Loucy (cell line): ENCODE measurements around the gene EPAS1.
A peak's percentile ranks its signal among the peaks of the same experiment; 100 is the strongest.

Experiments
- H2AFZ ChIP-seq: fragments of 200-600 bp; sonication (generic); 2 replicates; pipeline ENCODE4 v1.6.0; 2016; ENCODE audit warnings: antibody characterized with exemption, mild to moderate bottlenecking, low read length, moderate library complexity
- H3F3A ChIP-seq: fragments of 200-600 bp; 2 replicates; pipeline ENCODE4 v1.6.0; 2016; ENCODE audit warnings: antibody characterized with exemption, low read depth, mild to moderate bottlenecking
- H3K27me3 ChIP-seq: fragments of 200-600 bp; sonication (generic); 2 replicates; pipeline ENCODE4 v1.6.1; 2014; ENCODE audit warnings: low read length, mild to moderate bottlenecking; ENCODE audit not compliant: insufficient read depth, poor library complexity, severe bottlenecking
- H3K36me3 ChIP-seq: fragments of 200-600 bp; sonication (generic); 2 replicates; pipeline ENCODE4 v1.6.1; 2016; ENCODE audit warnings: low read length; ENCODE audit not compliant: insufficient read depth
- H3K4me1 ChIP-seq: fragments of 200-600 bp; sonication (generic); 2 replicates; pipeline ENCODE4 v1.5.1; 2014; ENCODE audit warnings: low read length, mild to moderate bottlenecking; ENCODE audit not compliant: insufficient read depth, poor library complexity, severe bottlenecking
- H3K4me2 ChIP-seq: fragments of 200-600 bp; sonication (generic); 2 replicates; pipeline ENCODE4 v1.6.0; 2014; ENCODE audit warnings: antibody characterized with exemption, low read length, low read depth, mild to moderate bottlenecking; ENCODE audit not compliant: poor library complexity, severe bottlenecking
- H3K4me3 ChIP-seq: fragments of 200-600 bp; sonication (generic); 2 replicates; pipeline ENCODE4 v1.5.1; 2014; ENCODE audit warnings: low read length, mild to moderate bottlenecking, mixed read lengths; ENCODE audit not compliant: poor library complexity, severe bottlenecking
- H3K79me2 ChIP-seq: fragments of 200-600 bp; sonication (generic); 2 replicates; pipeline ENCODE4 v1.6.1; 2014; ENCODE audit warnings: low read length; ENCODE audit not compliant: insufficient read depth
- H3K9ac ChIP-seq: fragments of 200-600 bp; sonication (generic); 2 replicates; pipeline ENCODE4 v1.6.0; 2014; ENCODE audit warnings: mild to moderate bottlenecking, low read depth, low read length, moderate library complexity; ENCODE audit not compliant: poor library complexity, severe bottlenecking
- H3K9me2 ChIP-seq: fragments of 200-600 bp; sonication (generic); replicated peaks from 2 replicates; pipeline ENCODE4 v1.6.1; 2016; ENCODE audit warnings: low read depth, low read length, mixed read lengths
- H3K9me3 ChIP-seq: fragments of 200-600 bp; sonication (generic); 2 replicates; pipeline ENCODE4 v1.6.1; 2014; ENCODE audit warnings: mild to moderate bottlenecking, antibody characterized with exemption, low read length, low read depth; ENCODE audit not compliant: insufficient read depth
- H4K20me1 ChIP-seq: fragments of 200-600 bp; sonication (generic); 2 replicates; pipeline ENCODE4 v1.6.0; 2014; ENCODE audit warnings: antibody characterized with exemption, low read length, mild to moderate bottlenecking; ENCODE audit not compliant: insufficient read depth, poor library complexity, severe bottlenecking
- CTCF ChIP-seq: fragments of 200-600 bp; sonication (generic); conservative IDR thresholded peaks from 2 replicates; pipeline ENCODE4 v1.5.1; 2014; ENCODE audit warnings: mild to moderate bottlenecking, antibody characterized with exemption, low read length
- EZH2phosphoT487 ChIP-seq: fragments of 200-600 bp; IDR thresholded peaks from 2 replicates; pipeline ENCODE4 v1.6.1; 2018; ENCODE audit warnings: antibody characterized with exemption, mild to moderate bottlenecking, moderate library complexity, borderline replicate concordance

The EPAS1 gene

GRCh38 chr2:46252891-46253659, 44.1 kb upstream of the EPAS1 start:
- TF ChIP-seq CTCF (no peak), EZH2phosphoT487 (no peak)
- H2AFZ ChIP-seq, result no peak overlapping the region; the same call in 1 of the 2 replicates
- H3K9me3 ChIP-seq, result no peaks in the 10 kb centered on the region
- peaks cover 12% of the 10 kb centered on the region for H3K4me1 ChIP-seq
- no peaks in the 10 kb centered on the region for H3F3A ChIP-seq
- H3K9ac ChIP-seq, result no peak overlapping the region
- H4K20me1 ChIP-seq, result no peaks in the 10 kb centered on the region
- no peaks in the 10 kb centered on the region for H3K9me2 ChIP-seq
- no peak overlapping the region for H3K4me3 ChIP-seq
- no peaks in the 10 kb centered on the region for H3K79me2 ChIP-seq
- no peak overlapping the region for H3K4me2 ChIP-seq
- no peaks in the 10 kb centered on the region for H3K36me3 ChIP-seq
- H3K27me3 ChIP-seq, result no peaks in the 10 kb centered on the region

- Histone ChIP-seq H3K4me1 (peaks cover 14% of the 10 kb centered on the region), H3K4me3 (no peak overlapping the region), H2AFZ (no peak overlapping the region), H3F3A (no peaks in the 10 kb centered on the region), H3K9me2 (no peaks in the 10 kb centered on the region), H3K9ac (no peak overlapping the region), H3K27me3 (no peaks in the 10 kb centered on the region), H4K20me1 (no peaks in the 10 kb centered on the region), H3K4me2 (no peak overlapping the region), H3K36me3 (no peaks in the 10 kb centered on the region), H3K79me2 (no peaks in the 10 kb centered on the region), H3K9me3 (no peaks in the 10 kb centered on the region)
- no peak for TF ChIP-seq CTCF
- TF ChIP-seq EZH2phosphoT487, result no peak
Measured at GRCh38 chr2:46254474-46254873, 42.7 kb upstream of the EPAS1 start.

- Histone ChIP-seq H3K9me3 (no peaks in the 10 kb centered on the region), H3K4me1 (peaks cover 17% of the 10 kb centered on the region), H3K9me2 (no peaks in the 10 kb centered on the region), H4K20me1 (no peaks in the 10 kb centered on the region), H3K27me3 (no peaks in the 10 kb centered on the region), H3K4me3 (no peak overlapping the region), H3K36me3 (no peaks in the 10 kb centered on the region), H3F3A (no peaks in the 10 kb centered on the region), H3K79me2 (no peaks in the 10 kb centered on the region), H3K4me2 (no peak overlapping the region), H3K9ac (no peak overlapping the region), H2AFZ (peak overlapping the region; percentile 77)
- TF ChIP-seq EZH2phosphoT487 (no peak), CTCF (no peak)
Measured at GRCh38 chr2:46256563-46257142, 40.6 kb upstream of the EPAS1 start.
